ENCODE results near the gene UBAC2. TPM values are rescaled to one million over a fixed set of nuclear protein-coding genes. Genes with fewer than 3 reads are reported as not detected.

UBAC2 gene
- total and polyA plus RNA-seq, 2 of the 8 experiments (the other 6 are each of a cell fraction or from before 2014, with no cell fraction given): 75.9 to 76.9 TPM

- no peak for FAIRE-seq
Observed at GRCh38 chr13:99415014-99415650, 214.5 kb downstream of the UBAC2 start.

More at GRCh38 chr13:99415014-99415650, 214.5 kb downstream of the UBAC2 start:
- H3K36me3 ChIP-seq (ENCODE audit: control insufficient read depth in 2 of 4, insufficient read depth in 4 of 4, low read length in 3 of 4): no peaks in the 10 kb centered on the region; a peak in 1 of 8 replicates
- peak overlapping the region; percentile 8 for H2BK15ac ChIP-seq (ENCODE audit: low read length)
- H3K18ac ChIP-seq (ENCODE audit: extremely low read depth, low read length): no peak overlapping the region; the same call in 1 of the 2 replicates
- H4K91ac ChIP-seq (replicated peaks; ENCODE audit: insufficient read length, low read length): peak overlapping the region; percentile 15
- no peak overlapping the region for H3K4me3 ChIP-seq (ENCODE audit: extremely low read depth in 1 of 4, insufficient read depth in 2 of 4, low read depth in 3 of 4, low read length in 4 of 4)
- H2BK20ac ChIP-seq (ENCODE audit: low read length): peak overlapping the region; percentile 53; the same call in 1 of the 2 replicates
- H2BK5ac ChIP-seq (ENCODE audit: low read depth, low read length): no peak overlapping the region
- no peak for DNase-seq (ENCODE audit: low read depth in 1 of 2, low spot score in 2 of 2)
- H3K56ac ChIP-seq (replicated peaks; ENCODE audit: insufficient read length, low read depth, low read length): no peak overlapping the region
- H3K23ac ChIP-seq (ENCODE audit: insufficient read length): no peak overlapping the region
- no peak overlapping the region for H4K5ac ChIP-seq (ENCODE audit: insufficient read length, low read depth, low read length)
- no peaks in the 10 kb centered on the region for H3K79me1 ChIP-seq (ENCODE audit: low read depth, low read length)
- H3K4me2 ChIP-seq (ENCODE audit: insufficient read depth in 1 of 2, low read depth in 2 of 2, low read length in 2 of 2): no peak overlapping the region
- no peak overlapping the region for H2BK120ac ChIP-seq (replicated peaks; ENCODE audit: low read depth, low read length)
- H3K27me3 ChIP-seq (replicated peaks in 1 of 4; ENCODE audit: control insufficient read depth in 3 of 4, extremely low read depth in 1 of 4, insufficient read depth in 3 of 4, low read length in 3 of 4): no peaks in the 10 kb centered on the region; a peak in 1 of 7 replicates
- H3K23me2 ChIP-seq (ENCODE audit: low read depth, low read length): peaks cover 6% of the 10 kb centered on the region; the same call in 1 of the 2 replicates
- no peak overlapping the region for H3K27ac ChIP-seq (ENCODE audit: low read depth, low read length)
- peaks cover 0 to 8% of the 10 kb centered on the region in 2 experiments; a peak in 1 of 4 replicates for H3K9me3 ChIP-seq (ENCODE audit: insufficient read depth in 2 of 2, low read depth in 1 of 2, low read length in 1 of 2)
- ChIA-PET POLR2A (ENCODE audit: partially characterized antibody) (interaction anchor here (0.5 kb wide), 1 partner anchor 1038 kb away, joined by 4 read pairs; no protein-coding TSS in a partner anchor), CTCF (ENCODE audit: partially characterized antibody) (interaction anchor here (0.5 to 4.9 kb wide), 6 partner anchors 9 to 238 kb away, joined by 3 to 28 read pairs (median 4); no protein-coding TSS in a partner anchor)
- 95 to 100% methylated on average over 2 to 9 of the region's 13 CpGs for WGBS, 2 experiments (ENCODE audit: extremely low coverage in 1 of 2, insufficient coverage in 1 of 2, insufficient read length in 1 of 2, insufficient replicate concordance in 2 of 2, low coverage in 1 of 2, low lambda C conversion rate in 2 of 2, missing lambda C conversion rate in 1 of 2)
- no peak overlapping the region for H3K9ac ChIP-seq (replicated peaks in 1 of 4; ENCODE audit: extremely low read depth in 1 of 4, low read depth in 3 of 4, low read length in 3 of 4)
- H3K4ac ChIP-seq (replicated peaks; ENCODE audit: insufficient read length, low read depth, low read length): no peak overlapping the region
- H2BK12ac ChIP-seq (ENCODE audit: low read depth, low read length): peak overlapping the region; percentile 84; the same call in 1 of the 2 replicates
- no peak overlapping the region for H3K14ac ChIP-seq (ENCODE audit: insufficient read length)
- no peaks in the 10 kb centered on the region for H3K79me2 ChIP-seq (ENCODE audit: control insufficient read depth in 1 of 2, insufficient read depth in 2 of 2, low read length in 2 of 2)
- peak overlapping the region; percentile 92; the same call in 1 of the 2 replicates for H2AK5ac ChIP-seq (ENCODE audit: low read depth, low read length)
- H4K8ac ChIP-seq (ENCODE audit: extremely low read depth, insufficient read depth, low read length): no peak overlapping the region; the same call in 1 of the 2 replicates
- no peak overlapping the region for H2AFZ ChIP-seq (ENCODE audit: low read length)
- H3K4me1 ChIP-seq (replicated peaks in 1 of 4; ENCODE audit: control insufficient read depth in 3 of 4, insufficient read depth in 4 of 4, low read length in 3 of 4): peaks cover 0 to 13% (median 9%) of the 10 kb centered on the region in 4 experiments; a peak in 5 of 7 replicates
- peaks cover 0 to 7% of the 10 kb centered on the region in 2 experiments for H4K20me1 ChIP-seq (replicated peaks in 1 of 2; ENCODE audit: control insufficient read depth in 1 of 2, insufficient read depth in 2 of 2, low read length in 2 of 2)
- TF ChIP-seq CBX5 (IDR thresholded peaks at IDR 0.05; ENCODE audit: low read depth, low read length) (no peak), RBBP5 (IDR thresholded peaks at IDR 0.05; ENCODE audit: borderline replicate concordance, low read depth, low read length) (no peak), JUN (IDR thresholded peaks at IDR 0.05; ENCODE audit: low read depth, low read length) (no peak), BACH1 (IDR thresholded peaks at IDR 0.05; ENCODE audit: low read length) (no peak), MAX (IDR thresholded peaks at IDR 0.05) (no peak), KDM5A (IDR thresholded peaks at IDR 0.05; ENCODE audit: low read length) (no peak), EP300 (IDR thresholded peaks at IDR 0.05; ENCODE audit: borderline replicate concordance in 1 of 2, low read depth in 2 of 2, low read length in 2 of 2) (no peak), SIN3A (conservative IDR thresholded peaks at IDR 0.05 in 1 of 2, IDR thresholded peaks at IDR 0.05 in 1 of 2; ENCODE audit: low read depth in 1 of 2, low read length in 2 of 2) (no peak), SIRT6 (IDR thresholded peaks at IDR 0.05; ENCODE audit: low read length) (no peak), PHF8 (conservative IDR thresholded peaks at IDR 0.05; ENCODE audit: low read depth, low read length) (no peak)
